H9 (cell line): ENCODE measurements around the gene C8G. TPM values are rescaled to one million over a fixed set of nuclear protein-coding genes. Genes with fewer than 3 reads are reported as not detected.

Experiments
- DNase-seq: peaks from one replicate; pipeline ENCODE4 v3.0.0-alpha.2; 2017
- H2AFZ ChIP-seq: one replicate; pipeline ENCODE4 v1.6.1; 2013; ENCODE audit warnings: mild to moderate bottlenecking, low read length, control low read depth, moderate library complexity
- H2AK5ac ChIP-seq: 2 replicates; pipeline ENCODE4 v1.6.1; 2013; ENCODE audit warnings: low read length, control low read depth, mixed read lengths; ENCODE audit not compliant: insufficient read length
- H2BK120ac ChIP-seq: one replicate; pipeline ENCODE4 v1.6.1; 2013; ENCODE audit warnings: low read depth, mild to moderate bottlenecking, low read length, control low read depth, inconsistent platforms; ENCODE audit not compliant: poor library complexity, severe bottlenecking
- H2BK12ac ChIP-seq: 2 replicates; pipeline ENCODE4 v1.6.1; 2013; ENCODE audit warnings: low read length, control low read depth, mixed read lengths, low read depth; ENCODE audit not compliant: insufficient read length
- H2BK15ac ChIP-seq: 2 replicates; pipeline ENCODE4 v1.6.1; 2013; ENCODE audit warnings: low read depth, low read length, control low read depth
- H2BK20ac ChIP-seq: one replicate; pipeline ENCODE4 v1.6.1; 2013; ENCODE audit warnings: low read depth, mild to moderate bottlenecking, low read length, control low read depth, inconsistent platforms; ENCODE audit not compliant: poor library complexity, severe bottlenecking
- H2BK5ac ChIP-seq: 2 replicates; pipeline ENCODE4 v1.6.1; 2013; ENCODE audit warnings: low read length, control low read depth, mixed read lengths; ENCODE audit not compliant: insufficient read length
- H3K14ac ChIP-seq: 2 replicates; pipeline ENCODE4 v1.6.1; 2013; ENCODE audit warnings: low read length, control low read depth; ENCODE audit not compliant: insufficient read depth
- H3K18ac ChIP-seq: 2 replicates; pipeline ENCODE4 v1.6.1; 2013; ENCODE audit warnings: low read depth, mild to moderate bottlenecking, mixed read lengths, low read length, control low read depth; ENCODE audit not compliant: insufficient read length
- H3K23ac ChIP-seq: 2 replicates; pipeline ENCODE4 v1.6.1; 2013; ENCODE audit warnings: low read length, control low read depth, mixed read lengths, low read depth; ENCODE audit not compliant: insufficient read length
- H3K23me2 ChIP-seq: 2 replicates; pipeline ENCODE4 v1.6.1; 2013; ENCODE audit warnings: low read depth, mild to moderate bottlenecking, mixed read lengths, low read length, control low read depth; ENCODE audit not compliant: insufficient read length, poor library complexity, severe bottlenecking
- H3K27ac ChIP-seq: 2 replicates; pipeline ENCODE4 v1.5.1; 2013; ENCODE audit warnings: low read length, control low read depth, mixed read lengths, low read depth; ENCODE audit not compliant: insufficient read length
- H3K27me3 ChIP-seq: 2 replicates; pipeline ENCODE4 v1.6.1; 2013; ENCODE audit warnings: low read length, control low read depth, inconsistent platforms; ENCODE audit not compliant: insufficient read depth
- H3K4ac ChIP-seq: 2 replicates; pipeline ENCODE4 v1.6.1; 2013; ENCODE audit warnings: low read depth, mild to moderate bottlenecking, control low read depth, inconsistent platforms, low read length, moderate library complexity
- H3K4me1 ChIP-seq: 2 replicates; pipeline ENCODE4 v1.6.1; 2013; ENCODE audit warnings: low read length, control low read depth, inconsistent platforms; ENCODE audit not compliant: insufficient read depth
- H3K4me2 ChIP-seq: 2 replicates; pipeline ENCODE4 v1.6.1; 2013; ENCODE audit warnings: low read length, control low read depth, mixed read lengths; ENCODE audit not compliant: insufficient read length, insufficient read depth
- H3K56ac ChIP-seq: 2 replicates; pipeline ENCODE4 v1.6.1; 2013; ENCODE audit warnings: low read depth, mild to moderate bottlenecking, mixed read lengths, low read length, control low read depth; ENCODE audit not compliant: insufficient read length
- H3K79me1 ChIP-seq: 2 replicates; pipeline ENCODE4 v1.6.1; 2013; ENCODE audit warnings: low read depth, mild to moderate bottlenecking, moderate library complexity, low read length, control low read depth, inconsistent platforms; ENCODE audit not compliant: insufficient read depth, poor library complexity, severe bottlenecking
- H3K79me2 ChIP-seq: 2 replicates; pipeline ENCODE4 v1.6.1; 2013; ENCODE audit warnings: low read length, control low read depth, inconsistent platforms; ENCODE audit not compliant: insufficient read depth
- H3K9ac ChIP-seq: 2 replicates; pipeline ENCODE4 v1.6.1; 2013; ENCODE audit warnings: low read length, control low read depth, mixed read lengths; ENCODE audit not compliant: insufficient read length; ENCODE audit errors: extremely low read depth
- H3K9me3 ChIP-seq: one replicate; pipeline ENCODE4 v1.6.1; 2013; ENCODE audit warnings: low read depth, low read length, inconsistent platforms; ENCODE audit not compliant: control insufficient read depth
- H3T11ph ChIP-seq: one replicate; pipeline ENCODE4 v1.6.1; 2013; ENCODE audit warnings: mild to moderate bottlenecking, low read length, control low read depth, inconsistent platforms
- H4K20me1 ChIP-seq: one replicate; pipeline ENCODE4 v1.6.1; 2013; ENCODE audit not compliant: control insufficient read depth, insufficient read length, insufficient read depth
- H4K5ac ChIP-seq: 2 replicates; pipeline ENCODE4 v1.6.1; 2013; ENCODE audit warnings: low read depth, mild to moderate bottlenecking, mixed read lengths, low read length, control low read depth; ENCODE audit not compliant: insufficient read length
- H4K8ac ChIP-seq: replicated peaks from 2 replicates; pipeline ENCODE4 v1.6.1; 2013; ENCODE audit warnings: low read length, control low read depth, mixed read lengths, low read depth; ENCODE audit not compliant: insufficient read length
- H4K91ac ChIP-seq: 2 replicates; pipeline ENCODE4 v1.6.1; 2013; ENCODE audit warnings: low read depth, mild to moderate bottlenecking, moderate library complexity, mixed read lengths, low read length, control low read depth; ENCODE audit not compliant: insufficient read length
- H3K27ac Mint-ChIP-seq, 3 experiments: 2 replicates in 2 of 3; 3 replicates in 1 of 3; pipeline ENCODE4 v1.8.0; 2020 to 2021; ENCODE audit warnings: mixed read lengths in 3 of 3, mild to moderate bottlenecking in 1 of 3, moderate library complexity in 1 of 3
- H3K27me3 Mint-ChIP-seq: 2 replicates; pipeline ENCODE4 v1.8.0; 2021; ENCODE audit warnings: low read depth, mild to moderate bottlenecking, moderate library complexity, mixed read lengths
- H3K36me3 Mint-ChIP-seq, 3 experiments: 2 replicates in 2 of 3; 3 replicates in 1 of 3; pipeline ENCODE4 v1.8.0; 2020 to 2021; ENCODE audit warnings: low read depth in 3 of 3, mixed read lengths in 3 of 3; ENCODE audit not compliant: insufficient read depth in 1 of 3
- H3K4me1 Mint-ChIP-seq, 2 experiments: 2 replicates each; pipeline ENCODE4 v1.8.0; 2020; ENCODE audit warnings: mixed read lengths in 2 of 2
- H3K4me3 Mint-ChIP-seq, 2 experiments: 2 replicates in 1 of 2; 3 replicates in 1 of 2; pipeline ENCODE4 v1.8.0; 2020 to 2021; ENCODE audit warnings: mild to moderate bottlenecking in 2 of 2, mixed read lengths in 2 of 2, moderate library complexity in 1 of 2
- H3K9me3 Mint-ChIP-seq, 2 experiments: 2 replicates in 1 of 2; 3 replicates in 1 of 2; pipeline ENCODE4 v1.8.0; 2020; ENCODE audit warnings: mild to moderate bottlenecking in 2 of 2, mixed read lengths in 2 of 2, moderate library complexity in 1 of 2
- CTCF ChIP-seq: fragments of 200-600 bp; sonication (generic); conservative IDR thresholded peaks from 3 replicates; pipeline ENCODE4 v1.8.0; 2021; ENCODE audit warnings: antibody characterized with exemption, mild to moderate bottlenecking
- WGBS: extraction: QIAGEN DNeasy Blood & Tissue Kit; methylation state at CpG from one replicate; pipeline ENCODE4 v1.1.7; 2013; ENCODE audit warnings: missing lambda C conversion rate, low lambda C conversion rate, mixed read lengths; ENCODE audit not compliant: insufficient read length; ENCODE audit errors: extremely low coverage; 5-methylcytosine and 5-hydroxymethylcytosine counted together
- long read RNA-seq: library from polyadenylated mRNA; unstranded; transcript quantifications from one replicate; pipeline ENCODE4 v2.0.0, GENCODE V29; 2020
- total RNA-seq: library from RNA; stranded (reverse); gene quantifications from 2 replicates; pipeline ENCODE4 v1.2.1, GENCODE V29; 2021

C8G gene
- total RNA-seq: 0.96 and 1.3 TPM in 2 replicates
- long read RNA-seq, partial matches to known transcripts: 0 of 2 reads
- long read RNA-seq, other reads (novel, unspliced or antisense): 2 of 2 reads

GRCh38 chr9:136944519-136945332 lies at the start of gene C8G, which contains the start of gene FBXW5:
Gene C8G (plus strand): TSS chr9:136945243. CDS start chr9:136945321, 78 bp downstream.
Gene FBXW5 (minus strand): TSS chr9:136944738. CDS start chr9:136944083, 655 bp downstream.
- Mint-ChIP-seq H3K4me3 (peak within 1 kb of the TSS; percentile 68 to 82), H3K4me1 (peaks cover 10 to 18% of the 10 kb centered on the region in 2 experiments), H3K36me3 (peaks cover 2 to 27% (median 23%) of the 10 kb centered on the region in 3 experiments; a peak in 5 of 7 replicates), H3K9me3 (no peaks in the 10 kb centered on the region), H3K27ac (peak within 1 kb of the TSS in 2 of 3 experiments; percentile 8 to 77; a peak in 1 of 7 replicates), H3K27me3 (no peaks in the 10 kb centered on the region)
- Histone ChIP-seq H3K18ac (no peak within 1 kb of the TSS), H2AK5ac (no peak within 1 kb of the TSS), H3K27ac (no peak within 1 kb of the TSS), H3K9me3 (no peaks in the 10 kb centered on the region), H3K23me2 (peaks cover 8% of the 10 kb centered on the region), H2BK12ac (no peak within 1 kb of the TSS), H3K79me1 (no peaks in the 10 kb centered on the region), H2AFZ (no peak within 1 kb of the TSS), H2BK15ac (no peak within 1 kb of the TSS; the same call in 1 of the 2 replicates), H3K4me1 (no peaks in the 10 kb centered on the region), H2BK20ac (no peak within 1 kb of the TSS), H4K8ac (no peak within 1 kb of the TSS), H3K56ac (no peak within 1 kb of the TSS), H3K23ac (no peak within 1 kb of the TSS), H3K4me2 (peak within 1 kb of the TSS; percentile 60), H2BK5ac (no peak within 1 kb of the TSS), H3T11ph (no peak within 1 kb of the TSS), H4K91ac (no peak within 1 kb of the TSS), H3K4ac (no peak within 1 kb of the TSS), H4K5ac (no peak within 1 kb of the TSS), H2BK120ac (no peak within 1 kb of the TSS), H3K27me3 (no peaks in the 10 kb centered on the region), H3K9ac (peak within 1 kb of the TSS; percentile 13), H4K20me1 (no peaks in the 10 kb centered on the region), H3K14ac (no peak within 1 kb of the TSS; the same call in 1 of the 2 replicates), H3K79me2 (no peaks in the 10 kb centered on the region)
- TF ChIP-seq CTCF: peak; percentile 99
- DNase-seq: peak; percentile 95
- WGBS: no CpG with 5 or more reads among the region's 74 CpGs
